ES-I3 (cell line): ENCODE data around the gene DIP2C.
"Not testable (repeated sequence)": the region's sequence is repeated elsewhere in the genome, so short reads cannot be mapped to it uniquely, and the experiment has no call there.

Experiments
- H3K36me3 ChIP-seq: 2 replicates; pipeline ENCODE4 v1.6.1; 2013; ENCODE audit warnings: mild to moderate bottlenecking, low read length, control low read depth, moderate library complexity; ENCODE audit not compliant: insufficient read depth
- H3K4me1 ChIP-seq: 2 replicates; pipeline ENCODE4 v1.6.1; 2013; ENCODE audit warnings: mild to moderate bottlenecking, control low read depth, low read length; ENCODE audit not compliant: insufficient read depth
- H3K9ac ChIP-seq: 2 replicates; pipeline ENCODE4 v1.6.1; 2013; ENCODE audit warnings: low read depth, mild to moderate bottlenecking, low read length, moderate library complexity
- H3K9me3 ChIP-seq: 2 replicates; pipeline ENCODE4 v1.6.1; 2013; ENCODE audit warnings: mild to moderate bottlenecking, low read length, moderate library complexity; ENCODE audit not compliant: control insufficient read depth, insufficient read depth

DIP2C gene

DNA sequence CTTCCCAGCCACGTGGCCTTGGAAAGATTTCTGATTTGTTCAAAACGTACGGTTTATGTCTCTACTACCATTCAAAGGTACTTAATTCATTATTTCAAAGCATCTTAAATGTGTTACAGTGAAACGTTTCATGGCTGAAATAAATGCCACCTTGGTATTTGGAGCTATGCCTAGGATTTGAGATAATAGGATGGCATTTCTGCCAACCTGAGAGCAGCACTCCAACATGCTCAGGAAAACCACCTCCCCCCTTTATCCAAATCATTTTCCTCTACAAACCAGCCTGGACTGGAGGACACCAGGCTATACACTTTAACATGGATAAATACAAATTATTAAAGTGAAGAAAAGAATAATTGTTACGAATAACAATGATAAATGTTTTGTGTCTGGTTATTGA lies 293.4 kb downstream of the DIP2C start:
- H3K9me3 ChIP-seq: no peaks in the 10 kb centered on the region
- no peaks in the 10 kb centered on the region for H3K4me1 ChIP-seq
- no peaks in the 10 kb centered on the region for H3K36me3 ChIP-seq
- no peak overlapping the region for H3K9ac ChIP-seq

DNA sequence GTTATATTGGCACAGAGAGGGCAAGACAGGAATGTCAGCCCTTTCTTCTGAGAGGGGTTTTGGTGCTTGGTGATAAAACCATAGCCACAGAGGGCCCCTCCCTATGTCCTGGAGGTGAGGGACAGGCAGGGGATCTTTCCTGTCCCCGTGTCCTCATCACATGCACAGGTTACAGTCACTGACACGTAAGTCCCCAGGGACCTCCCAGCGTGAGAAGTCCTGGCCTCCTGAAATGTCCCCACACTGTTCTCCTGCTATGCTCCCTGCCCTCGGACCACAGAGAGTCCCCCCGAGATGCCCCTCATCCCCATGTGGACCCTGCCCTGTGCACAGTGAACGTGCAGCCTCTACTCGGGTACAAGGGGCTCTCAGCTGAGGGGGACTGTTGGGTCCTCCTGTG lies 293.8 kb downstream of the DIP2C start:
- no peak overlapping the region for H3K9ac ChIP-seq
- no peaks in the 10 kb centered on the region for H3K4me1 ChIP-seq
- no peaks in the 10 kb centered on the region for H3K36me3 ChIP-seq
- no peaks in the 10 kb centered on the region for H3K9me3 ChIP-seq

DNA sequence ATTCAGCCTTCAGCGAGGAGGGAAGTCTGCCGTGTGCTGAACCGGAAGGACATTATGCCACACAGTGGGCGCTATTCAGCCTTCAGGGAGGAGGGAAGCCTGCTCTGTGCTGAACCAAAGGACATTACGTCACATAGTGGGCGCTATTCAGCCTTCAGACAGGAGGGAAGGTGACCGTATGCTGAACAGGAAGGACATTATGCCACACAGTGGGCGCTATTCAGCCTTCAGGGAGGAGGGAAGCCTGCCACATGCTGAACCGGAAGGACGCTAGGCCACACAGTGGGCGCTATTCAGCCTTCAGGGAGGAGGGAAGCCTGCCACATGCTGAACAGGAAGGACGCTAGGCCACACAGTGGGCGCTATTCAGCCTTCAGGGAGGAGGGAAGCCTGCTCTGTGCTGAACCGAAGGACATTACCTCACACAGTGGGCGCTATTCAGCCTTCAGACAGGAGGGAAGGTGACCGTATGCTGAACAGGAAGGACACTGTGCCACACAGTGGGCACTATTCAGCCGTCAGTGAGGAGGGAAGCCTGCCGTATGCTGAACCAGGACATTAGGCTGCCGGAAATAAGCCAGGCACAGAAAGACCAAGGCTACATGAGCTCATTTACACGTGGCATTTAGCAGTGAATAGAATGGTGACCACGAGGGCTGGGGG lies 294.9 kb downstream of the DIP2C start:
- H3K9ac ChIP-seq, H3K36me3 ChIP-seq, H3K4me1 ChIP-seq, H3K9me3 ChIP-seq: not testable (repeated sequence)

DNA sequence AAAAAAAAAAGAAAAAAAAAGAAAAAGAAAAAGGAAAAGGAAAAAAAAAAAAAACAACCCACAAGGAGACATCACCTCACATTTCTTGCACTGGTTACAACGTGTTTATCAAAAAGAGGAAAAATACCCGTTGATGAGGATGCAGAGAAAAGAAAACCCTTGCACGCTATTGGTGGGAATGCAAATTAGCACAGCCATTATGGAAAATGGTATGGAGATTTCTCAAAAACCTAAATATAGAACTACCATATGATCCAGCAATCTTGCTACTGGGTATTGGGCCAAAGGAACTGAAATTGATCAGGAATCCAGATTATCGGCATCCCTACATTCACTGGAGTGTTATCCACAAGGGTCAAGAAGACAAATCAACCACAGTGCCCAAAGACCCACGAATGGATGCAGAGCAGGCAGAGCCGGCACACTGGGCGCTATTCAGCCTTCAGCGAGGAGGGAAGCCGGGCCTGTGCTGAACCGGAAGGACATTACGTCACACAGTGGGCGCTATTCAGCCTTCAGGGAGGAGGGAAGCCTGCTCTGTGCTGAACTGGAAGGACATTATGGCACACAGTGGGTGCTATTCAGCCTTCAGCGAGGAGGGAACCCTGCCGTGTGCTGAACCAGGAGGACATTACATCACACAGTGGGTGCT lies 295.6 kb downstream of the DIP2C start:
- H3K9ac ChIP-seq: no peak overlapping the region

GRCh38 chr10:393106-393745 lies 296.2 kb downstream of the DIP2C start:
- Histone ChIP-seq H3K9me3 (no peaks in the 10 kb centered on the region), H3K36me3 (no peaks in the 10 kb centered on the region), H3K9ac (no peak overlapping the region), H3K4me1 (no peaks in the 10 kb centered on the region)

More for the DNA sequence above, 295.6 kb downstream of the DIP2C start:
- Histone ChIP-seq H3K36me3 (no peaks in the 10 kb centered on the region), H3K9me3 (no peaks in the 10 kb centered on the region), H3K4me1 (no peaks in the 10 kb centered on the region)

GRCh38 chr10:392705-393037 lies 296.8 kb downstream of the DIP2C start:
- no peaks in the 10 kb centered on the region for H3K36me3 ChIP-seq

GRCh38 chr10:391847-392704 lies 297.4 kb downstream of the DIP2C start:
- Histone ChIP-seq H3K9ac (no peak overlapping the region), H3K9me3 (no peaks in the 10 kb centered on the region)

More at GRCh38 chr10:392705-393037, 296.8 kb downstream of the DIP2C start:
- no peaks in the 10 kb centered on the region for H3K4me1 ChIP-seq
- no peaks in the 10 kb centered on the region for H3K9me3 ChIP-seq
- H3K9ac ChIP-seq: no peak overlapping the region

GRCh38 chr10:391305-391704 lies 298.2 kb downstream of the DIP2C start:
- no peaks in the 10 kb centered on the region for H3K4me1 ChIP-seq
- no peak overlapping the region for H3K9ac ChIP-seq
- no peaks in the 10 kb centered on the region for H3K36me3 ChIP-seq
- no peaks in the 10 kb centered on the region for H3K9me3 ChIP-seq

More at GRCh38 chr10:391847-392704, 297.4 kb downstream of the DIP2C start:
- Histone ChIP-seq H3K36me3 (no peaks in the 10 kb centered on the region), H3K4me1 (no peaks in the 10 kb centered on the region)

GRCh38 chr10:390449-391100 lies 298.9 kb downstream of the DIP2C start:
- H3K9me3 ChIP-seq: no peaks in the 10 kb centered on the region
- H3K9ac ChIP-seq: no peak overlapping the region
- H3K4me1 ChIP-seq: no peaks in the 10 kb centered on the region
- H3K36me3 ChIP-seq: no peaks in the 10 kb centered on the region; the same call in 1 of the 2 replicates

DNA sequence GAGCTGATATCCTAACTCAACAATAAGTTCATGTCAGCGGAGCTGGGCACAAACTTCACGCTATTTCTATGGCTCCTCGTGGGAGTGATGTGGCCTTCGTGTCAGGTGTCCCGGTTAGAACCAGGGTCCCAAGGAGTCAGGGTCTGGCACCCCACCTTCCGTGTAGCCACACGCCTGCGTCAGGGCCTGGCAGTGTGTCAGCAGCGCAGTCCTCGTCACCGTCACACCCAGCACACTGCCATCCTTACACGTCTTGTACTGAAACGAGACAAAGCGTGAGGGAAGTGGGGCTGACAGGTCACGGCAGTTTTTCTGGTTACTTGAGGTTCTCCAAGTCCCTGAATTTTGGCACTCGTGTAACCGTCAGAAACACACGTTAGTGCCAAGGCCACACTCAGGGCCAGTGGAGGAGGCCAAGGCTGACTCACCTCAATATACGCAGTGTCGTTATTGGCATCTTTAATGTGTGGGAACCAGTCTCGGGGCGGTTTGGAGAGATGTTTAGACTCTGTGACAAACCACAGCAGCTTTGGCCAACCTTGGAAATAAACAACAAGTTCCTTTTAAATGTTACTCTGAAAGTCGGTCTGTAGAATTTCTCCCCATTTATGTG lies 299.5 kb downstream of the DIP2C start:
- H3K4me1 ChIP-seq: no peaks in the 10 kb centered on the region

DNA sequence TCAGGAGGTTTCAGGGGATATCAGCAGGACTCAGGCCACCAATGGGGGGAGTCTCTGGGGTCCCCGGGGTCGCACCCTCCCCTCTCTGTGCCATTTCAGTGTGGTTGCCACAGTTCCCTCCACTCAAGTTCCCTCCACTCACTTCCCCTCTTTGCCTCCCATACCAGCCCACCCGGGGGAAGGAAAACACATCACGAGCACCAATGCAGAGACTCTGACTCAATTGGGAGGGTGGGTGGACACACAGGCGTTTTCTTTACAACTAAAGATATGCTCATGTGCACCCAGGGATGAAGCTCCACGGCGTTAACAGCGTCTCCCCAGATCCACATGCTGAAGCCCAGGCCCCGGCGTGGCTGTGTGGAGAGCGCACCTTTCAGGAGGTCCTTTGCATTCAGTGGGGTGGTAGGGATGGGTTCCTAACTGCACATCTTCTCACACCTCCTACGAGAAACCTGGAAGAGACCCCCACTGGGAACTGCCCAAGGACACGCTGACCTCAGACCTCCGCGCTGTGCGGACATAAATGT lies 300.1 kb downstream of the DIP2C start:
- H3K4me1 ChIP-seq: no peaks in the 10 kb centered on the region
- H3K36me3 ChIP-seq: no peaks in the 10 kb centered on the region; the same call in 1 of the 2 replicates
- no peaks in the 10 kb centered on the region for H3K9me3 ChIP-seq
- no peak overlapping the region for H3K9ac ChIP-seq

More for the DNA sequence above, 299.5 kb downstream of the DIP2C start:
- Histone ChIP-seq H3K9ac (no peak overlapping the region), H3K9me3 (no peaks in the 10 kb centered on the region), H3K36me3 (no peaks in the 10 kb centered on the region; the same call in 1 of the 2 replicates)

- no peaks in the 10 kb centered on the region for H3K4me1 ChIP-seq
- no peaks in the 10 kb centered on the region for H3K9me3 ChIP-seq
- H3K36me3 ChIP-seq: no peaks in the 10 kb centered on the region; the same call in 1 of the 2 replicates
- no peak overlapping the region for H3K9ac ChIP-seq
Observed at GRCh38 chr10:388661-389045, 300.8 kb downstream of the DIP2C start.

DNA sequence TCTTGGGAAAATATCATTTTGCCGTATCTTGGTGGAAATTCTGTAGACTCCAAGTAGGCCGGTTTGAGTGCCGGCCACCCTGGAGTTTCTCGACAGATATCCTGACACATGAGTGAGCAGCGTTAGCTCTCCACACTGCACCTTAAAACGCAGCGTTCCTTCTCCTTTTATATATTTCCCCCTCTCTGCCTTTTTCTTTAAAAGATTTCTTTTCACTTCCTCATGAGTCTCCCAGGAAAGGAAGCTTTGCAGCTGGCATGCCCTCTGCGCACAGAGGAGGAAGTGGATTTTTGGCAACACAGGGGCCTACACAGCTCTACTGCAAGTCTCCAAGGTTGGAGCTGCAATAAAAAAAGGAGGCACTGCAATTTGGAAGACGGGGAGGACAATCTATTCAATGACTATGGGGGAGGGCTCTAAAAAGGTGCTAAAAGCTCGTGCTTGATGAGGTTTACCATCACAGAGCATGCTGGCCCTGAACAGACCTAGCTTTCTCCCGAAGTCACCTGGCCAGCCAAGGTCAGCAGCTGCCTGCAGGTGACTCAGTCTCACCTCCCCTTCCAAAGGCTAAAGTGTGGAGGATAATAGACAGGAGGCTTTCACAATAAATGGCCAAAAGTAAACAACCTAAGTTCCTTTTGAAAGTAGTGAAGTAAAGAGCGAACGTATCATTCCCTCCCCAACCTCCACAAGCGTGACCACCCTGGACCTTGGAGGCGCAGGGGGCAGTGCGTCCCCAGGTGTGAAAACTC lies 301.4 kb downstream of the DIP2C start:
- Histone ChIP-seq H3K4me1 (no peaks in the 10 kb centered on the region), H3K36me3 (no peaks in the 10 kb centered on the region; the same call in 1 of the 2 replicates), H3K9ac (no peak overlapping the region), H3K9me3 (no peaks in the 10 kb centered on the region; the same call in 1 of the 2 replicates)
